ENCODE measurements around the gene ALKBH5. TPM values are rescaled to one million over a fixed set of nuclear protein-coding genes. Genes with fewer than 3 reads are reported as not detected.

The ALKBH5 gene
- total and polyA plus RNA-seq, 2 experiments from 2014 or later = 32.2 to 117 TPM

DNA sequence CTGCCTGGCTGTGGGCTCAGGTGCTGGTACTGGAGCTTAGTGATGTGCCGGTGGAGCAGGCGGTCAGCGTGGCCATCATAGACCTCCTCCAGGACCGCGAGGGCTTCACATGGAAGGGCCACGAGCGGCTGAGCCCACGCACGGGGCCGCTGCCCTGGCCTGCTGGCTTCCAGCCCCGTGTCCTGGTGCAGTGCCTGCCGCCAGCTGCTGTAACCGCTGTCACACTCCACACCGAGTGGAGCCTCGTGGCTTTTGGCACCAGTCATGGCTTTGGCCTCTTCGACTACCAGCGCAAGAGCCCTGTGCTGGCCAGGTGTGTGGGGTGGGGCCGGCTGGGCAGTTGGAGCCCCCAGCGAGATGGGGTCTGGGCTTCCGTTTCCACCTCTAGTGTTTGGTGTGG lies 53.8 kb downstream of the ALKBH5 start:
- H3K27me3 ChIP-seq (ENCODE audit: insufficient read depth) = no peaks in the 10 kb centered on the region
- Mint-ChIP-seq H3K27ac (no peak overlapping the region), H3K27me3 (ENCODE audit: insufficient read depth, low read depth, poor library complexity) (peaks cover 5% of the 10 kb centered on the region), H3K9me3 (no peaks in the 10 kb centered on the region), H3K4me1 (no peaks in the 10 kb centered on the region), H3K36me3 (ENCODE audit: low read depth) (peaks cover 48% of the 10 kb centered on the region), H3K4me3 (no peak overlapping the region)
- no peak overlapping the region for H3K4me3 ChIP-seq
- H2AFZ ChIP-seq = no peak overlapping the region
- no peaks in the 10 kb centered on the region; the same call in 1 of the 2 replicates for H4K20me1 ChIP-seq (replicated peaks; ENCODE audit: insufficient read depth)
- no peak overlapping the region for H3K27ac ChIP-seq (ENCODE audit: low read depth)
- ATAC-seq (no peak), DNase-seq (ENCODE audit: low spot score) (no peak)
- H3F3A ChIP-seq (replicated peaks; ENCODE audit: low read depth) = no peaks in the 10 kb centered on the region
- no peak overlapping the region for H3K4me2 ChIP-seq
- H3K36me3 ChIP-seq (ENCODE audit: insufficient read depth) = 0 out of 2 replicates have a peak, but pooled peaks cover 3% of the 10 kb centered on the region
- no peaks in the 10 kb centered on the region for H3K79me2 ChIP-seq (replicated peaks; ENCODE audit: insufficient read depth)
- H3K4me1 ChIP-seq (ENCODE audit: insufficient read depth) = no peaks in the 10 kb centered on the region
- H3K9me2 ChIP-seq (ENCODE audit: insufficient read depth) = no peaks in the 10 kb centered on the region
- TF ChIP-seq JUNB (IDR thresholded peaks at IDR 0.05; ENCODE audit: unreplicated experiment) = no peak

GRCh38 chr17:18238299-18238698 lies 54.7 kb downstream of the ALKBH5 start:
- Histone ChIP-seq H3K79me2 (replicated peaks; ENCODE audit: insufficient read depth) (no peaks in the 10 kb centered on the region), H3K36me3 (ENCODE audit: insufficient read depth) (0 out of 2 replicates have a peak, but pooled peaks cover 3% of the 10 kb centered on the region), H3K4me1 (ENCODE audit: insufficient read depth) (no peaks in the 10 kb centered on the region), H4K20me1 (replicated peaks; ENCODE audit: insufficient read depth) (no peaks in the 10 kb centered on the region; the same call in 1 of the 2 replicates), H3F3A (replicated peaks; ENCODE audit: low read depth) (no peaks in the 10 kb centered on the region), H2AFZ (no peak overlapping the region), H3K4me2 (no peak overlapping the region), H3K27me3 (ENCODE audit: insufficient read depth) (no peaks in the 10 kb centered on the region), H3K27ac (ENCODE audit: low read depth) (no peak overlapping the region), H3K9me2 (ENCODE audit: insufficient read depth) (no peaks in the 10 kb centered on the region), H3K4me3 (no peak overlapping the region)
- Mint-ChIP-seq H3K27ac (no peak overlapping the region), H3K4me3 (no peak overlapping the region), H3K9me3 (no peaks in the 10 kb centered on the region), H3K27me3 (ENCODE audit: insufficient read depth, low read depth, poor library complexity) (peaks cover 9% of the 10 kb centered on the region), H3K4me1 (no peaks in the 10 kb centered on the region), H3K36me3 (ENCODE audit: low read depth) (peaks cover 52% of the 10 kb centered on the region)
- ATAC-seq (no peak), DNase-seq (ENCODE audit: low spot score) (no peak)
- no peak for TF ChIP-seq CREB1 (CRISPR knock-in tag; IDR thresholded peaks at IDR 0.05; ENCODE audit: low read depth)
- TF ChIP-seq ZNF462 (CRISPR knock-in tag; IDR thresholded peaks at IDR 0.05) = no peak
- no peak for TF ChIP-seq JUNB (IDR thresholded peaks at IDR 0.05; ENCODE audit: unreplicated experiment)

Data from GM23338 (cell line).